HG03060 (cell line): Measurements from ENCODE around the gene APC2.
A peak's percentile ranks its signal among the peaks of the same experiment; 100 is the strongest.
"Not testable (repeated sequence)": the region's sequence is repeated elsewhere in the genome, so short reads cannot be mapped to it uniquely, and the experiment has no call there.

Experiments used
- ATAC-seq: cut with Tn5 transposase; IDR thresholded peaks from one replicate; pipeline ENCODE4 v1.9.1; 2021; ENCODE audit warnings: low read depth, moderate number of reproducible peaks; ENCODE audit not compliant: unreplicated experiment

APC2 gene

GRCh38 chr19:1426736-1427135 lies 23.2 kb upstream of the APC2 start:
- ATAC-seq: no peak

DNA sequence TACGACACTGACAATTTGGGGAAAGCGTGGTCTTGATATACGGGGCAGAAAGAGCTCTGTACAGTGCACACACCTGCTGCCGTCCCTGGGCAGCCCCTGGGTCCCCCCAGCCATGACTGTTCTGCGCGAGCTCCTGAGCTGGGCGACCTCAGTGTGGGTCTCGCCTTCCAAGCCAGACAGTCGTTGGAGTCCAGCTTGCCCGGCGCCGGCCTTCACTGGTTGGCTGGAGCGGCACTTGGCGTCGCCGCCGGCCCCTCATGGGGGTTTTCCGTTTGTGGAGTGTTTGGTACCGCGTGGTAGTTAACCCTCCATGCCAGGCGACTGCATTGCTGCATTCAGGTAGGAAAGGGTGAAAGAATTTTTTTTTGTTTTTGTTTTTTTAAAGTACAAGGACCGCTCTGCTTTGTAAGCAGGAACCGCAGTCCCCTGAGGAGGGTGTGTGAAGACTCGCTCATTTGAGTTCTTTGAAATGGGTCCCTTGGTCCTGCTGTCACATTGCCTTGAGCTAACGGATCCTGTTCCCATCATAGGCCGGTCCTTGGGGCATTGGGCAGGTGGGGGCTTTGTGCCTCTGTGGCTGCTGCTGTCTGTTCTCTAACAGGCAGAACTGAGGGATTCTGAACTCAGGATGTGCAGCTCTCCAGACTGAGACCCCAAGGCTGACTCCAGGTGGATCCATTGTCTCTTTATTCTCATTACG lies 22.6 kb upstream of the APC2 start:
- no peak for ATAC-seq

DNA sequence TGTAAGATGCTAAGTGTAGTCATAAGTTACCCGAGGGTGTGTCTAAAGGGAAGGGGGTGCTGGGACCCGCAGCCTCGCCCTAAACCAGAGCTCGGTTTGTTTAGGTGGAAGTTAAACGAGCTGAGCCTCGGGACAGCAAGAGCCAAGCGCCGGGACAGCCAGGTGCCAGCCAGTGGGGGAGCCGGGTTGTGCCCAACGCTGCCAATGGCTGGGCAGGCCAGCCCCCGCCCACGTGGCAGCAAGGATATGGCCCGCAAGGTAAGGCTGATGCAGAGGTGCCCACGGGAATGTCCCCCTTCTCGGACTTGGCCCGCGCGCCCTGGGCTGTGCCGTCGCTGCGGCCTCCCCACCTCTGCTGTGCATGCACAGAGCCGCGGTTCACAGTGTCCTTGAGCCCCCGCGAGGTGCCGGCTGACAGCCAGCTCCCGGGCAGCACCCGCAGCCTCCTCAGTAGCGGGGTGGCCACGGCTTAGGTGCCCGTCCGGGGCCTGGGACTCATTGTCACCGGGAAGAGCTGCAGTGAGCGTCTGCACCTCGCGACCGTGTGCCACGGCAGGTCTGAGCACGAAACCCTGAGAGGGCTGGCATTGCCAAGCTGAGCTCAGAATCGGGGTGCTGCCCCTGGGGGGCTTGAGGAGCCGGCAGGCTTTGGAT lies 21.1 kb upstream of the APC2 start:
- no peak for ATAC-seq

DNA sequence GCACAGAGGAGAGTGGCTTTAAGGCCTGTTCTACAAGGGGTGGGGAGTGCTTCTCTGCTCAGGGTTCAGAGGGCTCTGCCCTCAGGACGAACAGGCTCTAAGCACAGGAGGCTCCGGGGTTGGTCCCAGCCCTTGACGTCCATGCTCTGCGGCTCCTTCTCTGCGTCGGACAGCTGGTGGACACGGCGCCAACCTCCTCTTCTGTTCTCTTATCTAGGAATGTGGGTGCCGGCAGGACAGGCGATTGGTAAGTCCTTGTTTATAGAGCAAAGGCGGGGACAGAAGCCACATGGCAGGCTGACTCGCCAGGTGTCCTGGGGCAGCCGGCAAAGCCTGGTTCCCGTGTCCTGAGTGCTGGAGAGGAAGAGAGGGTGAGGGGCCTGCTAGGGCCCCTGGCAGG lies 20.2 kb upstream of the APC2 start:
- no peak for ATAC-seq

- ATAC-seq: no peak
These were observed 19.7 kb upstream of the APC2 start for GRCh38 chr19:1430246-1430645.

- ATAC-seq: no peak
These were observed 18.0 kb upstream of the APC2 start for GRCh38 chr19:1431759-1432506.

DNA sequence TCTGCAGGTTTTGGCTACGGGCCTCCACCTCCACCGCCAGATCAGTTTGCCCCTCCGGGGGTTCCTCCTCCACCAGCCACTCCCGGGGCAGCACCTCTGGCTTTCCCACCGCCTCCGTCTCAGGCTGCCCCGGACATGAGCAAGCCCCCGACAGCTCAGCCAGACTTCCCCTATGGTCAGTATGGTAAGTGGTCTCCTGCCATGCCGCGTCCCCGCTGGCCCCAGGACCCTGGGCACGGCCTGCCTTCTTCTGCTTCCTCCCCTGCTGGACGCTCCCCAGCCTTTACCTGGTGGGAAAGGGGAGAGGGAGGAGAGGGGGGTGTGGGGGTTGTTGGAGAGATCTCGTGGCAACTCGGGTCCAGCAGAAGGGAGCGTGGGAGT lies 17.4 kb upstream of the APC2 start:
- no peak for ATAC-seq

DNA sequence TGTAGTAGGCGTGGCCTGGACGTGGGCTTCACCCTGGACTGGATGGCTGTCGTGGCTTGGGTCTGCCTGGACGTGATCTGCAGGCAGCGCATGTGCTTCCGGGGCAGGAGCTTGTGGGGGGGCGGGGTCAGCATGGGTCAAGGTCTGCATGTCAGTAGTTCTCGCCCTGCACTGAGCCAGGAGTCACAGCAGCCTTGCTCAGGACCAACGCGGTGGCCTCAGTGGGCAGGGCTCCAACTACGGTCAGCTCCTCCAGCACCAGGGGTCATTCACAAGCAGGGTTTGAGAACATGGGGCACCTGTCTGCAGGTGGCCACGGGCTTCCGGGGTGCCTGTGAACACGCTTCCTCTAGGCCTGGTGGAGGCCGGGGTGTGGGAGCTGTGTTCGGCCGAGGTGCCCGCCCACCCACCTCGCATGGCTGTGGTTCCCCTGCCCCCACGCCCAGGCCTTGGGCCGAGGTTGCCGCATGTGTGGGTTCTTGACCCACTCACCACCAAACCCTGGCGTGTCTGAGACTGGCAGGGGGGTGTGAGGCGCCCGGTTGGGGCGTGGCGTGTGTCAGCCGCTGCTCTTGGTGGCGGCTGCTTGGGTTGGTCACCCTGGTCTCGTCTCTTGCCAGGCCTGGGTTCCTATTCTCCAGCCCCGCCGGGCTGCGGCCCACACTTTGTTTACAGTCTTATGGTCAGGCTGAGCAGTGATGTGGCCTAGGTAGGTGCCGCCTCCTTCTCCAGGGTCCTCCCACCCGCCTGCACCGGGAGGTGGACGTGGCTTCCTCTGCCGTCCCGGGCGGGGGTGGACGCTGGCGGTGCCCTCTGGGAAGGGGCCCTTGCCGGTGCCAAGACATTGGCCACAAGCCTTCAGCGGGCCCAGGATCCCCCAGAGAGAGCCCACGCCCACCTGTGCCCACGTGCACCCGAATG lies 16.5 kb upstream of the APC2 start:
- ATAC-seq: no peak

GRCh38 chr19:1434040-1434366 lies 15.9 kb upstream of the APC2 start:
- ATAC-seq: no peak

DNA sequence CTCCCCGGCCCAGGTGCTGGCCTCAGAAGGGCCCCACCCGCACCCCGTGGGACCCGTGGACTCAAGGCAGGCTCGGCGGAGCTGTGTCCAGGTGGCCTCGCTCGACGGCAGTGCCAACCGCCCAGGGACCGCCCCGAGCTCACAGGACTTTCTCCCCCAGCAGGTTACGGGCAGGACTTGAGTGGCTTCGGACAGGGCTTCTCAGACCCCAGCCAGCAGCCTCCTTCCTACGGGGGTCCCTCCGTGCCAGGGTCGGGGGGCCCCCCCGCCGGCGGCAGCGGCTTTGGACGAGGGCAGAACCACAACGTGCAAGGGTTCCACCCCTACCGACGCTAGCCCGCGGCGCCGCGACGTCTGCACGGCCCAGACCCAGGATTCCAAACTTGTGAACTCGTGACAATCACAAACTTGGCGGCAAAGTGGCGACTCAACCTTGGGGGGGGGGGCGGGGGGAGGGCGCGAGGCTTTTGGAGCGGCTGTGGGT lies 15.3 kb upstream of the APC2 start:
- no peak for ATAC-seq

- no peak for ATAC-seq
These were observed 14.4 kb upstream of the APC2 start for GRCh38 chr19:1435378-1435989.

DNA sequence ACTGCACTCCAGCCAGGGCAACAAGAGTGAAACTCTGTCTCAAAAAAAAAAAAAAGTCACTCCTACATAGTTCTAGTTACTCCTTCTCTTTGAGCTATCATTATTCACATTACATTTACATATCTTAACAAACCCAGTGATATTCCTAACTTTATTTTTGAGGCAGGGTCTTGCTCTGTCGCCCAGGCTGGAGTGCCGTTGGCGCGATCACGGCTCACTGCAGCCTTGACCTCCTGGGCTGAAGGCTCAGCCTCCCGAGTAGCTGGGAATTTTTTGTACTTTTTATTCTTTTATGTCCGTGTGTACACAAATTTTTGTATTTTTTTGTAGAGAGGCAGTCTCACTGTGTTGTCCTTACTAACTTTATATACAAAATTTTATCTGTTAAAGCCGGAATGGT lies 12.3 kb upstream of the APC2 start:
- no peak for ATAC-seq

DNA sequence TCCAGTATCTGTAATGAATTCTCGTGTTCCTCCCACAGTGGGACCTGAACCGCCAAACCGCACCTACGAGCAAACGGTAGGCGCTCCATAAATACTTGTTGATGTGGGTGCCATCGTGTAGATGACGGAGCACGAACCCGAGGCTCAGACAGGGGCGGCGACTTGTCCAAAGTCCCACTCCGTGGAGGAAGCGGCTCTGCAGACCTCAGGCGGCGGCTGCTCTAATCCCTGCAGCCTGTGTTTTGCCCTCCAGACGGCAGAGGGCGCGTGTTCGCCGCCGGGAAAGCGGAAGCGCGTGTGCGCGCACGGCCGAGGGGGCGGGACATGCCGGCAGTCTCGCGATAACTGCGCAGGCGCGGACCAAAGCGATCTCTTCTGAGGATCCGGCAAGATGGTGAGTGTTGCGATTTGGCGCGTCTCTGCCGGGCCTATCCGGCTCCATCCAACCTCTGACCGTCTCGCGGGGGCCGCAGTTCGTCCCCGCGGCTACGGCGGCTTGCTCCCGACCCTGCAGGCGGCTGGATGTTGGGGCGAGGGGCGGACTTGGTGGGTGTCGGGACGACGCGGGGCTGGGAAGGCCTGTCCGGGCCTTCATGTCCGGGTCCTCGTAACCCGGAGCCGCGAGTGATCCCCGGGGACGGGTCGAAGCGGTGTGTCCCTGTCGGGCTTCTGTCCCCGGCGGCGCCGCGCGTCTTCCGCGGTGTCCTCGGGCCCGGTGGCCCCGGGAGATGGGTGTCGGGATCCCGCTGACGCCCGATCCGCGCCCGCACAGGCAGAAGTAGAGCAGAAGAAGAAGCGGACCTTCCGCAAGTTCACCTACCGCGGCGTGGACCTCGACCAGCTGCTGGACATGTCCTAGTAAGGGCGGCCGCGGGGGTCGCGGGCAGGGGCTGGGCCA lies 11.6 kb upstream of the APC2 start, which contains the start of gene RPS15:
Gene RPS15, plus strand, starts transcription at position 362 of the 898 bp plus-strand sequence. Its CDS starts 30 bp downstream, at position 392.
- ATAC-seq: peak; percentile 75

DNA sequence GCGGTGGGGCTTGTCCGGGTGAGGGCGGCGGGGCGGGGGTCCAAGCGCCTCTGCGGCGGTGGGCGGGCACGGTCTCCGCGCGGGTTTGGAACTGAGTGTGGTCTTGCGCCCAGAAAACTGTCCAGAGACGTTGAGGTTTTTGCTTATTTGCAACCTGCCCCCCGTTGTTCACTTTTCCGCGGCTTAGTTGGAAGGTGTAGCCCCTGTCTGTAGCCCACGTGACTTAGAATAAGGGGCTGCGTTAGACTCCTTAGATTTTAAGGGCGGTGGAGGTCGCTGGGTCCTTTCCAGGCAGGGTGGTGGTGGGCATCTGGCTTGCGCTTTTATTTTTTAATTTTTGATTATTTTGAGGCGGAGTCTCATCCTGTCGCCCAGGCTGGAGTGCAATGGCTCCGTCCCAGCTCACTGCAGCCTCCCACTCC lies 11.0 kb upstream of the APC2 start:
- ATAC-seq: no peak

DNA sequence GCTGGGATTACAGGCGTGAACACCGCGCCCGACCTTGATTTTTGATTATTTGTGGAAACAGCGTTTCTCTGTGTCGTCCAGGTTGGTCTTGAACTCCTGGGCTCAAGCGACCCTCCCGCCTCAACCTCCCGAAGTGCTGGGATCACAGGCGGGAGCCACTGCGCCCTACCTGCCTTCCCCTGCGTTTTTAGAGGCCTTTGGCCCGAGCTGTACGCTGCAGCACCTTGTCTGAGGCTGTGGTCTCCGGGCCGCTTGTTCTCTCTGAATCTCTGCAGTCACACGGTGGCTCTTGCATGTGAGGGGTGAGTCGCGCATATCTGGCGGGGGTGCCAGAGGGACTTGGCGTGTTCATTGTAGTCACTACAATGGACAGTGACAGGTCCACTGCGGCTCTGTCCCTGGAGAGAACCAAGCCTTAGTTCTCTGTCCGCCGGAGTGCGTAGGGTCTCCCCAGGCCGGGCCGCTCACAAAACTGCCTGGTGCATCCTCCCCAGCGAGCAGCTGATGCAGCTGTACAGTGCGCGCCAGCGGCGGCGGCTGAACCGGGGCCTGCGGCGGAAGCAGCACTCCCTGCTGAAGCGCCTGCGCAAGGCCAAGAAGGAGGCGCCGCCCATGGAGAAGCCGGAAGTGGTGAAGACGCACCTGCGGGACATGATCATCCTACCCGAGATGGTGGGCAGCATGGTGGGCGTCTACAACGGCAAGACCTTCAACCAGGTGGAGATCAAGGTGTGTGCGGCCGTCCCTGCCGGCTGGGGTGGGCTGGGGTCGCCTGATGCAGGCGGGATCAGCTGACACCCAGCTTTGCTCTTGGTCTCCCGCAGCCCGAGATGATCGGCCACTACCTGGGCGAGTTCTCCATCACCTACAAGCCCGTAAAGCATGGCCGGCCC lies 10.2 kb upstream of the APC2 start:
- ATAC-seq: not testable (repeated sequence)

DNA sequence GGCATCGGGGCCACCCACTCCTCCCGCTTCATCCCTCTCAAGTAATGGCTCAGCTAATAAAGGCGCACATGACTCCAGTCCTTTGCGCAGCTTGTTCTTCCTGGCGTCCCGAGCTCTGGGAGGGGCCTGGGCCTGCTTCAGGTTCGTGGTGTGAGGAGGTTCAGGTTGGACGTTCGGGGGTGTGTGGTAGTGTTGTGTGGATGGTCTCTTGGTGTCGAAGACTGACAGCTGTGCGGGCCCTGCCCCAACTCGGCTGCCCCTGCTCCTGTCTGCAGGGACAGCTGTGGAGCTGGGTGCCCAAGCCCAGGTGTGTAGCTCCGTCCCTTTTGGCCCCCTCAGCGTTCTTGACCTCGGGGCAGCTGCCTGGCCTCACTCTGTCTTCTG lies 9.5 kb upstream of the APC2 start:
- ATAC-seq: no peak

GRCh38 chr19:1441022-1441426 lies 8.9 kb upstream of the APC2 start:
- no peak for ATAC-seq
